Measurements from ENCODE around the gene FGFR4. TPM values are rescaled to one million over a fixed set of nuclear protein-coding genes. Genes with fewer than 3 reads are reported as not detected.

The FGFR4 gene
- total and polyA plus RNA-seq, 9 donors, result 84.8 to 237 (median 175) TPM

DNA sequence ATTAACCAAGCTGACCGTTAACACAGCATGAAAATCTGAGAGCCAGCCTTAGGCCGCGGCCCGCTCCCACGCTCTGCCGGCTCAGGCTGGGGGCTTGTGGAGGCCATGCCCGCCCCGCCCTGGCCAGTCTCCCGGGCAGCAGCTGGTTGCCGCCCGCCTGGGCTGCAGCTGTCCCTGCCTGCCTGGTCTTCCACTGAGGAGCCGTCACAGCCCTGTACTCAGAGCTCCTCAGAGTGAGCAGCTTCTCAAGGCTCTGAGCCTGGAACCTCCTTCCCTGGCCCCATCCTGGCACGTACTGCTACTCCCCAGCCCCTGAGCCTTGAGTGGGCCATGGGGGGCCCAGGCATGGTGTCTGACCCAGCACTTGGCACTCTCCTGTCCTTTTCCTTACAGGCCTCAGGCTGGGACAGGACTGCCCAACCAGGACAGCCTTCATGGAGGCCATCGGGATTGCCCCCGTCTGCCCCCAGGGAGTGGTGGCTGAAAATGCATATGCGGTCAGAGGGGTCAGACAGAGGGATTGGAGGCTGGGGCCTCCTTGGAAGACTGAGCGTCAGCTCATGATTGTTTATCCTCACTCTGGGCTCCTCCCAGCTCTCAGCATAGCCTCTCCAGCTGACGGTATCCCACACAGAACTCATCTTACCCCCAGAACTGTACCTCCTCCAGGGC lies 11.9 kb downstream of the FGFR4 start:
- peak; percentile 92 for DNase-seq
- peaks cover 87% of the 10 kb centered on the region for H3K4me1 ChIP-seq (ENCODE audit: control insufficient read depth, insufficient read depth, low read length)
- peaks cover 40% of the 10 kb centered on the region for H3K36me3 ChIP-seq (ENCODE audit: control insufficient read depth, insufficient read depth, low read length)

DNA sequence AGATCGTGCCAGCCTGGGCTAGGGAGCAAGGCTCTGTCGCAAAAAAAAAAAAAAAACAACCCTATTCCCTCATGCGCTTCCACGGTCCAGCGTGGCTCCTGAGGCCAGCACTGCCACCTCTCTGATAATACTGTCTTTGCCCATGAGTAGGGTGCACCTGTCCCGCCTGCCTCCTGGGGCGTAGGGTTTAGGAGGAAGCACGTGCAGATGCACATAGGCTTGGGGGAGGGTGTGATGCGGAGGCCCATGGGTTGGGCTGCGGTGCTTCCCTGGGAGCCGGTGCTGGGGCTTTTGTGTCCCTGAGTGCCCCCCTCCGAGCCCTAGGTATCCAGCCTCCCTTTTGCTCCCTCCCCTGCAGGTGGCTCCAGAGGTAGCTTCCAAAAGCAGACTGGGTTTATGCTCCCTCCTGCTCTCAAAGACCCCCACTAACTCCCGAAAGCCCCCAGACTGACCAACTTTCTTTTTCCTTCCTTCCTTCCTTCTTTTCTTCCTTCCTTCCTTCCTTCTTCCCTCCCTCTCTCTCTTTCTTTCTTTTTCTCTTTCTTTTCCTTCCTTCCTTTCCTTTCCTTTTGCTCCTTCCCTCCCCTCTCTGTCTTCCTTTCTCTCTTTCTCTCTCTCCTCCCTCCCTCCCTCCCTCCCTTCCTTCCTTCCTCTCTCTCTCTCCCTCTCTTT lies 12.8 kb downstream of the FGFR4 start:
- peak overlapping the region; percentile 99 for H3K27ac ChIP-seq (ENCODE audit: low read length)
- peaks cover 84% of the 10 kb centered on the region for H3K4me1 ChIP-seq (ENCODE audit: control insufficient read depth, insufficient read depth, low read length)
- no peaks in the 10 kb centered on the region for H3K9me3 ChIP-seq (replicated peaks; ENCODE audit: control insufficient read depth, low read depth, low read length)
- H3K4me3 ChIP-seq (ENCODE audit: low read length), result no peak overlapping the region
- peaks cover 33% of the 10 kb centered on the region for H3K36me3 ChIP-seq (ENCODE audit: control insufficient read depth, insufficient read depth, low read length)
- DNase-seq, result peak; percentile 55
- no peaks in the 10 kb centered on the region for H3K27me3 ChIP-seq (ENCODE audit: control insufficient read depth, insufficient read depth, low read length)
- WGBS (ENCODE audit: insufficient coverage), result 65% methylated on average over 3 of the region's 13 CpGs

More for the DNA sequence above, 11.9 kb downstream of the FGFR4 start:
- Histone ChIP-seq H3K27me3 (ENCODE audit: control insufficient read depth, insufficient read depth, low read length) (no peaks in the 10 kb centered on the region), H3K27ac (ENCODE audit: low read length) (peak overlapping the region; percentile 99), H3K9me3 (replicated peaks; ENCODE audit: control insufficient read depth, low read depth, low read length) (no peaks in the 10 kb centered on the region), H3K4me3 (ENCODE audit: low read length) (no peak overlapping the region)
- WGBS (ENCODE audit: insufficient coverage), result 22% methylated on average over 16 of the region's 18 CpGs

DNA sequence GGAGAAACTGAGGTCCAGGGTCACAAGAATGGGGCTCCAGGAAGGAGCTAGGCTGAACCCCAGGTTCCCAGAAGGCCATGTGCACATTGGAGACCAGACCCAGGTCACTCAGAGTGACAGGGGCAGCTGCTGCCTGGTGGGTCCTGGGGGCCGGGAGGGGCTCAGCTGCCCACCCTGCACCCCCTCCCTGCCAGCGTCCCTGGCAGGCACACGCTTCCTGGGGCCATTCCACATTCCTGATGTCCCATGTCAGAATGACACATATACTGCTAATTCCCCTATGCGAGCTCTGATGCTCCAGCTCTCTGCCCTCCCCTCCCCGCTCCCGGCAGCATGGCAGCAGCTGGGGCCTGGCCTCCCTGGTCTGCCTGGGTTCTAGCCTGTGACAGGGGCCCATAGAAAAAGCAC lies 14.0 kb downstream of the FGFR4 start:
- H3K27me3 ChIP-seq (ENCODE audit: control insufficient read depth, insufficient read depth, low read length), result no peaks in the 10 kb centered on the region
- no peaks in the 10 kb centered on the region for H3K9me3 ChIP-seq (replicated peaks; ENCODE audit: control insufficient read depth, low read depth, low read length)
- DNase-seq, result peak; percentile 92
- H3K4me1 ChIP-seq (ENCODE audit: control insufficient read depth, insufficient read depth, low read length), result peaks cover 84% of the 10 kb centered on the region
- H3K27ac ChIP-seq (ENCODE audit: low read length), result peak overlapping the region; percentile 99
- 40% methylated on average over 4 of the region's 6 CpGs for WGBS (ENCODE audit: insufficient coverage)
- peaks cover 22% of the 10 kb centered on the region for H3K36me3 ChIP-seq (ENCODE audit: control insufficient read depth, insufficient read depth, low read length)
- H3K4me3 ChIP-seq (ENCODE audit: low read length), result no peak overlapping the region

DNA sequence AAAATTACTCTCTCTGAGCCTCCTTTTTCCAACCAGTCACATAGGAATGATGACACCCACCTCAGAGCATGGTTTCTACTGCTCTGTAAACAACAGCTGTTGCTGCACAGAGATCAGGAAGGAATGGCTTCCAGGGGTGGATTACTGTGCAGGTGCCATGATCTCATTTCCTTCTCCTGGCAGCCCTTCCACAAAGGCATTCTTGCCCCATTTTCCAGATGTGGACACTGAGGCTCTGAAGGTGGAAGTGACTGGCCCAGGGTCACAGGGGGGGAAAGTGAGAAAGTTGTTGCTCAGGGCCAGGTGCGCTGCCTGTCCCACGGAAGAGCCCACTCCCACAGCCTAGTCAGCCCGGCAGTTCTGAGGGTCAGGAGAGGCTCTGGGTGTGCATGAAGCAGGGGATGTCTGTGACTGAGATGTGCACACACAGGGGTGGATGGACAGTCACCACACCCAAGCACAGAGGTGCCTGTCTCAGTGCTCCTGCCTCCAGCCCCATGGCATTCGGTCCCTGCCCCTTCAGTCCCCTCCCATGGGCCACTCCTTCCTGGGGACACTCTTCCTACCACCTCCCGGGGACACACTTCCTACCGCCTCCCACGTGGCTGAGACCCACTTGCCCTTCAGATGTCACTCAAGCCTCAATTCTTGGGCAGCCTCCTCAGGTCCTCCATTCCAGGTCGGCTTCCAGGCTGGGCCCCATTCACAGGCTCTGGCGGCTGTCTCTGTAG lies 17.0 kb downstream of the FGFR4 start:
- Histone ChIP-seq H3K36me3 (ENCODE audit: control insufficient read depth, insufficient read depth, low read length) (peaks cover 3% of the 10 kb centered on the region), H3K9me3 (replicated peaks; ENCODE audit: control insufficient read depth, low read depth, low read length) (no peaks in the 10 kb centered on the region), H3K27me3 (ENCODE audit: control insufficient read depth, insufficient read depth, low read length) (no peaks in the 10 kb centered on the region), H3K4me3 (ENCODE audit: low read length) (no peak overlapping the region), H3K4me1 (ENCODE audit: control insufficient read depth, insufficient read depth, low read length) (peaks cover 65% of the 10 kb centered on the region), H3K27ac (ENCODE audit: low read length) (peak overlapping the region; percentile 59)
- peak; percentile 83 for DNase-seq
- WGBS (ENCODE audit: insufficient coverage), result 55% methylated on average over 2 of the region's 9 CpGs

DNA sequence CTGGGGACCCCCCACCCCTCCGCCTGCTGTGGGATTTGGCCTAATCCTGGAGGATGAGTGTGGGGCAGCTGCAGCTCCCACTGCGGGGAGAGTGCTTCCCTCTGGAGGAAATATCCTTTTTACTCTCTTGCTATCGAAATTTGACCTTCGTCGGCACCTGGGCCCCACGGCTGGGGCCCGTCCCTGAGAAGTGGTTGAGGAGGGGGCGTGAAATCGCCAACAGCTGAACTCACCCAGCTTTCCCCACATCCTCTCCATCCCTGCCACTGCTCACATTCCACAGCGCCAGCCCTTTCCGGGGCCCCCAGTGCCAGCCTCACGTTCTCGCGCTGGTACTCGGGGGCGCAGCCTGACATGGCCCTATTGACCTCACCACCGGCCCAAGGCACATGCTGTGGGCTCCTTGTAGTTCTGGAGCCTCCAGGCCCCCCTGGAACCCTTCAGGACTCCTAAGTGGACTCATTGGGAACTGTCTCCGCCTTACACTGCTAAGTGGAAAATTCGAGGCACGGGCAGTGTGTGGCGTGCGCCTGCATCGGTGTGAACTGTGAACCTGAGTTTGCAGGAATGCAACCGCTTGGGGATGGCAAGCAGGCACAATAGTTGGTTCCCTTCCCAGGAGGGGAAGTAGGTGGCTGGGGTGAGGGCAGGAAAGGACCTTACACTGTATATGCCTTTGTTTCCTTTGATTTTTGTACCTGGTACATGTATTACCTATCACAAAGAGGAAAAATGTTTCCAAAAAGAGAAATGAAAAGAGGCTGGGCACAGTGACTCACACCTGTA lies 19.2 kb downstream of the FGFR4 start:
- 53% methylated on average over 18 of the region's 24 CpGs for WGBS (ENCODE audit: insufficient coverage)
- Histone ChIP-seq H3K27me3 (ENCODE audit: control insufficient read depth, insufficient read depth, low read length) (no peaks in the 10 kb centered on the region), H3K4me1 (ENCODE audit: control insufficient read depth, insufficient read depth, low read length) (peaks cover 68% of the 10 kb centered on the region), H3K27ac (ENCODE audit: low read length) (peak overlapping the region; percentile 77), H3K36me3 (ENCODE audit: control insufficient read depth, insufficient read depth, low read length) (no peaks in the 10 kb centered on the region), H3K9me3 (replicated peaks; ENCODE audit: control insufficient read depth, low read depth, low read length) (no peaks in the 10 kb centered on the region), H3K4me3 (ENCODE audit: low read length) (no peak overlapping the region)
- DNase-seq, result peak; percentile 66

DNA sequence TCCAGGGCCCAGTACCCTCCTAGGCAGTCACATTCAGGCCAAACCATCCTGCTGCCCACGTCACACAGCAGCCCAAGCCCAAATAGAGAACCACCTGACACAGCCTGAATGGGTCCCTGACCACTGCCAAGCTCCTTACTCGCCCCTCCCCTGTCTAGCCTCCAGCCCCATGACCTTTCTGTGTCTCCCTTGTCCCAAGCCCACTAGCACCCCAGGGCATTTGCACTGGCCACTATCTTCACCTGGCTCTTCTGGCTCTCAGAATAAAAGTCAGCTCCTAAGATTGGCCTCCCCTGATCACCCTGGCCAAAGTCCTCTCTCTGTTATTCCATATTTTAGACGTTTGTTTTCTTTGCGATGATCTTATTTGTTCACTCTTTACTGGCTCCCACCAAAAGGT lies 20.4 kb downstream of the FGFR4 start:
- DNase-seq, result no peak
- 81% methylated on average over 4 of the region's 4 CpGs for WGBS (ENCODE audit: insufficient coverage)
- Histone ChIP-seq H3K9me3 (replicated peaks; ENCODE audit: control insufficient read depth, low read depth, low read length) (no peaks in the 10 kb centered on the region), H3K36me3 (ENCODE audit: control insufficient read depth, insufficient read depth, low read length) (no peaks in the 10 kb centered on the region), H3K27me3 (ENCODE audit: control insufficient read depth, insufficient read depth, low read length) (no peaks in the 10 kb centered on the region), H3K4me3 (ENCODE audit: low read length) (no peak overlapping the region), H3K27ac (ENCODE audit: low read length) (no peak overlapping the region), H3K4me1 (ENCODE audit: control insufficient read depth, insufficient read depth, low read length) (peaks cover 62% of the 10 kb centered on the region)

DNA sequence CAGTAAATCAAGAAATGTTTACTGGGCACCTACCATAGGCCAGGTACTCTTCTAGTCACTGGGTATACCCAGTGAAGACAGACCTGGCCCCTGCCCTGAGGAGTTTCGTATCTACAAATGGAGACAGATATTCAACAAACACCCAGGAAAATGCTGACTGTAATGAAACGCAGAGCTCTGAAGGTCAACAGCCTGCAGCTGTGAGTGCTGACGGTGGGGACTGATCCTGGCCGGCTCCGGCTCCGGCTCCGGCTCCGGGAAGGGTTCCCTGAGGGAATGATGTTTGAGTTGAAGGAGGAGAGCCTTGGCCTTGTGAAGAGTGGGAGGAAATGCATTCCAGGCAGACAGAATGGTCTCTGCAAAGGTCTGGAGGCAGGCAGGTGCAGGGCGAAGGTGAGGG lies 23.1 kb downstream of the FGFR4 start:
- Histone ChIP-seq H3K4me3 (ENCODE audit: low read length) (no peak overlapping the region), H3K9me3 (replicated peaks; ENCODE audit: control insufficient read depth, low read depth, low read length) (no peaks in the 10 kb centered on the region), H3K27me3 (ENCODE audit: control insufficient read depth, insufficient read depth, low read length) (no peaks in the 10 kb centered on the region), H3K36me3 (ENCODE audit: control insufficient read depth, insufficient read depth, low read length) (no peaks in the 10 kb centered on the region), H3K27ac (ENCODE audit: low read length) (peak overlapping the region; percentile 84), H3K4me1 (ENCODE audit: control insufficient read depth, insufficient read depth, low read length) (peaks cover 45% of the 10 kb centered on the region)
- WGBS (ENCODE audit: insufficient coverage), result 23% methylated on average over 8 of the region's 9 CpGs
- DNase-seq, result peak; percentile 92

DNA sequence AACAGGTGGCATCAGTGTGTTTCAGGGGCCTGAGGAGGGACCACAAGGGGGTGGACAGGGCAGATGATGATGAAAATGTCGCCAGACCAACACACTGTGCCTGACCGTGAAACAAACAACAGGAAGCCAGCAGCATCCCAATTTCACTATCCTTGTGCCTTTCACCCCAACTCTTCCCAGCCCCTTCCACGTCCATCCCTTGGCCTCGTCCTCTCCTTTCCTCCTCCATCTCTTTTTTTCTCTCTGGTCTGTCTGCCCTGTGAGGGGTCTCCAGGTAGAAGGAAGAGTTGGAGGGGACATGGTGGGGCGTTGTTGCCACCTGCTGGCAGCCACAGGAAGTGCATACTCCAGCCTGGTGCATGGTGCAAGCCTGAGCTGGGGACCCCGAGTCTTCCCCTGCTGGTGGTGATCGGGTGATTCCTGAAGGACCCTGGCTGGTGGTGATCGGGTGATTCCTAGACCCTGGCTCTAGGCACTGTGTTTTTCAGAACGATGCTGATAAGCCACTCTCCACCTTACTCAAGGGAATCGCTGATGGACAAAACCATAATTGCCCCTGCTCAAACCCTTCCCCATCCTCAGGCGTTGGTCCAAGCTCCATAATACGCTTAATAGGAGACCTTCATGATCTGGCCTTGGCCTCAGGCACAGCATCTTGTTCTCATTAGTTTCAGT lies 25.1 kb downstream of the FGFR4 start:
- H3K27ac ChIP-seq (ENCODE audit: low read length), result no peak overlapping the region
- H3K4me1 ChIP-seq (ENCODE audit: control insufficient read depth, insufficient read depth, low read length), result peaks cover 38% of the 10 kb centered on the region
- H3K4me3 ChIP-seq (ENCODE audit: low read length), result no peak overlapping the region
- H3K36me3 ChIP-seq (ENCODE audit: control insufficient read depth, insufficient read depth, low read length), result no peaks in the 10 kb centered on the region
- WGBS (ENCODE audit: insufficient coverage), result 19% methylated on average over 6 of the region's 12 CpGs
- H3K27me3 ChIP-seq (ENCODE audit: control insufficient read depth, insufficient read depth, low read length), result no peaks in the 10 kb centered on the region
- peak; percentile 58 for DNase-seq
- no peaks in the 10 kb centered on the region for H3K9me3 ChIP-seq (replicated peaks; ENCODE audit: control insufficient read depth, low read depth, low read length)

DNA sequence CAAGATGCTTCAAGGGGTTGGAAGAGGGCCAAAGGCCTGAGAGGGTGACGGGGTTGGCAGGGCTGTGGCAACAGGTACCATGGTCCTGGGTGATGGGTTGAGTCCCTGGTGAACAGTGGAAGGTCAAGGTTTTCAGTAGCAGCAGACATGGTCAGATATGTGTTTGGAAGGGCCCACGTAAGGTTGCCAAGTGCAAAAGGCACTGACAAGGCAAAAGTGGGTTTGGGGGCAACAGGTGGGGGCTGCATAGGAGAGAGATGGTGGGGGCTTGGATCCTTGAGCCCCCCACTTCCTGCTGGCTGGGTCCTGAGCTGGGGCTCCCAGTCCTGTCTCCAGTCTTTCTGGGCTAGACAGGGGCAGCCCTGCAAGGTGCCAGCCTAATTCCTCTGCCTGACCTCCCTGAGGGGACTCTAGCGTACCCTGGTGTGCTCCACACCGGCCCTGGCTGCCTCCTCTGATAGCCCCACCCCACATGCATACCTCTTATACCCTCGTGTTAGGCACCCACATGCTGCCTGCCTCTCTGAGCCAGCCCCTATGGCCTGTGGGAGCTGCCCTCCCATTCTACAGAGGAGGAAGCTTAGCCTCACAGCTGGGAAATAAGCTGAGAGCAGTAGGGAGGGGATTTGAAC lies 26.0 kb downstream of the FGFR4 start:
- H3K36me3 ChIP-seq (ENCODE audit: control insufficient read depth, insufficient read depth, low read length), result no peaks in the 10 kb centered on the region
- DNase-seq, result no peak
- H3K27me3 ChIP-seq (ENCODE audit: control insufficient read depth, insufficient read depth, low read length), result no peaks in the 10 kb centered on the region
- no peaks in the 10 kb centered on the region for H3K9me3 ChIP-seq (replicated peaks; ENCODE audit: control insufficient read depth, low read depth, low read length)
- no peak overlapping the region for H3K27ac ChIP-seq (ENCODE audit: low read length)
- 76% methylated on average over 4 of the region's 5 CpGs for WGBS (ENCODE audit: insufficient coverage)
- no peak overlapping the region for H3K4me3 ChIP-seq (ENCODE audit: low read length)
- peaks cover 40% of the 10 kb centered on the region for H3K4me1 ChIP-seq (ENCODE audit: control insufficient read depth, insufficient read depth, low read length)

All from muscle of leg (tissue), 11 donors.